NCI-H446 (cell line): ENCODE data around the gene TCL1B.
"Not testable (repeated sequence)": the region's sequence is repeated elsewhere in the genome, so short reads cannot be mapped to it uniquely, and the experiment has no call there.

Experiments
- DNase-seq, 2 experiments: peaks; one replicate each; lab custom pipeline; 2025; lab: John Stamatoyannopoulos, UW

Gene TCL1B, protein sequence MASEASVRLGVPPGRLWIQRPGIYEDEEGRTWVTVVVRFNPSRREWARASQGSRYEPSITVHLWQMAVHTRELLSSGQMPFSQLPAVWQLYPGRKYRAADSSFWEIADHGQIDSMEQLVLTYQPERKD

DNA sequence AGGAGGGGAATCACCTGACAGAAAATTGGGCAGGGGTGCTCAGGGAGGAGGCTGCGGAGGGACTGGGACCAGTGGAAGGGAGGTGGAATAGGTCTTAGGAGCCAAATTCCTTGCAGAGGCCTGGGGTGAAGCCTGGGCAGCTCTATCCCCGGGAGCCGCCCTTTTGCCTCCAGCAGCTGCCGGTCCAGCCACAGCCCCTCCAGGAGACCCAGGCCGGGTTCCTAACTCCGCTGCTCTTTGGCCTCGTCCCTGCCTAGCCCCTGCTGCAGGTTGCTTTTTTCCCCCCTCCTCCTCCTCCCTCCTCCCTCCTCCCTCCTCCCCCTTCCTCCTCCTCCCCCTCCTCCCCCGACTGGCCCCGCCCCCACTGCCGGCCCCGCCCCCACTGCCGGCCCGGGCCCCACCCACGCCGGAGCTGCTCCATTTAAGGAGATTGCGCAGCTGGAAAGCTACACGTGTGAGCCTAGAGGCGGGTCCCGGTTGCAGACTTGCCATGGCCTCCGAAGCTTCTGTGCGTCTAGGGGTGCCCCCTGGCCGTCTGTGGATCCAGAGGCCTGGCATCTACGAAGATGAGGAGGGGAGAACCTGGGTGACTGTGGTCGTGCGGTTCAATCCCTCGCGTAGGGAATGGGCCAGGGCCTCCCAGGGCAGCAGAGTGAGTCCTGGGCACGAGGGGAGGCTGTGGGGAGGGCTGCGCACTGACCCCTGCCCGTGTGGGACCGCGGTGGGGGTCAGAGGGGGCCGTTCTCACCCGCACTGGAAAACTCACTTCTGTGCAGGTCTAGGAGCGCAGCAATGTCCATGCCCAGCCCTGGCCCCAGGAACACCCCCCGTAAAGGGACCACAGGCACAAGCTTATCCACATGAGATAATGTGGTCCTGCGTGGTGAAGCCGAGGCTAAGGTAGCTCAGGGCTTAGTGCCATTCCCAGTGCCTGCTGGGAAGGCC lies at the start of gene TCL1B:
TSS of gene TCL1B (plus strand) at position 449 of the 945 bp plus-strand sequence. CDS start at position 491, 42 bp downstream.
- DNase-seq, result no peak

DNA sequence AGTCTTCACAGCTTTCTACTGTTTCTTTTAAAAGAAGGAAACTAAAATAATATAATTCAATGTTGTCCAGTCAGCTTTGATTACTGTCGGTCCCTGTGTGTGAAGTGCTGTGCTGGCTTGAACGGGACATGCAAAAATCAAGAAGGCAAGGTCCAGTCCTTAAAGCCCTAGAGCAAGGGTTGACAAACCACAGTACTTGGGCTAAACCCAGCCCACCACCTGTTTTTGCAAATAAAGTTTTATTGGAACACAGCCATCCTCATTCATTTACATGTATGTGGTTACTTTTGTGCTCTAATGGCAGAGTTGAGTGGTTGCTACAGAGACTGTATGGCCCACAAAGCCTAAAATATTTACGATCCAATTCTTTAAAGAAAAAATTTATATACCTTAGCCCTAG lies 41.2 kb upstream of the TCL1B start:
- no peak for DNase-seq

DNA sequence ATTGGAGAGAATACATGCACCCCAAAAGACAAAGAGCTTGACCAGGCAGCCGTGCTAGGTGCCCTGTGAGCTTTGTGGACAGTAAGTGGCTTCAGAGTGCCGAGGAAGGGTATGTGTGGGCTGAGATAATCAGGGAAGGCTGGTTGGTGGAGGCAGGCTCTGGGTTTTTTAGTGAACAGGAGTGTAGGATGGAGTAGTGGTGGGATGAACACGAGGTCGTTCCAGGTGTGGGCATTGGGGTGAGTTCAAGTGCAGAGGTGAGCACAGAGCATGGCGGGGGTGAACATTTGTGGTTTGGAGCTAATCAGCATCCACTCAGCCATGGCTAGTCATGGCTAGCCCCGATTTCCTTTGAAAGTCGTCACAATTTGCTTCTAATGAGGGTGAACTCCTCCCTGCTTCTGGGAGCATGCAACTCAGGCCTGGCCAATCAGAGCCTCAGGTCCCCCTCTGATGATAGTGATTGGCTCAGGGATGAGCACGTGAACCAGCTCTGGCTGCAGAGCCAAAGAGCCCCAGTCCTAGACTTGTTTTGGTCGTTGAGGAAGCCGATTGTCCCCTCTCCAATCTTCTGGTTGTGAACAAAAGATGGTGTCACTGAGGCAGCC lies 40.7 kb upstream of the TCL1B start:
- DNase-seq, result no peak

DNA sequence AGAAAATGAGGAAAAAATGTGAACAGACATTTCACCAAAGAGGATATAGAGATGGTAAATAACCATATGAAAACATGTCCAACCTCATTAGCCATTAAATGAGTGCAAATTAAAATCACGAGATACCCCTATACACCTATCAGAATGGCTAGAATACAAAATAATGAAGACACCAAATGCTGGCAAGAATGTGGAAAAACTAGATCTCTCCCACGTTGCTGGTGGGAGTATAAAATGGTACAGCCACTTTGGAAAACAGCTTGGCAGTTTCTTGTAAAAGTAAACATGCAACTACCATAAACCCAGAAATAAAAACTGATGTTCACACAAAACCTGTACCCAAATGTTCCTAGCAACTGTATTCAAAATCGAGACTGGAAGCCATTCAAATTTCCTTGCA lies 38.3 kb upstream of the TCL1B start:
- DNase-seq, result no peak

DNA sequence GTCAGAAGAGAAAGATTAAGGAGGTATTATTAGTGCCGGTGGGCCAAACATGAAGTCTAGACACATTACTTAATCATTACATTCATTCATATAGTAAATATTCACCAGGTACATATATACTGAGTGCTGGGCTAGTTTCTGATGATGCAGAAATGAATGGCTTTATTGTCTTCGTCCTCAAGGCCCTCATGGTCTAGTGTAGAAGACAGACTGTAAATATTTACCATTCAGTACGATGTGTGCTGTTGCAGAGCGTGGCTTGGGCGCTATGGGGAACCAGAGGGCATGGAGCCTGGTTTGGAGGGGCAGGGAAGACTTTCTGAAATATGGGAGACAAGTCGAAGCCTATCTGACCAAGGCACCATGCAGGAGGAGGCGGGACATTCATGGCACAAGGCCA lies 37.0 kb upstream of the TCL1B start:
- DNase-seq, result no peak

DNA sequence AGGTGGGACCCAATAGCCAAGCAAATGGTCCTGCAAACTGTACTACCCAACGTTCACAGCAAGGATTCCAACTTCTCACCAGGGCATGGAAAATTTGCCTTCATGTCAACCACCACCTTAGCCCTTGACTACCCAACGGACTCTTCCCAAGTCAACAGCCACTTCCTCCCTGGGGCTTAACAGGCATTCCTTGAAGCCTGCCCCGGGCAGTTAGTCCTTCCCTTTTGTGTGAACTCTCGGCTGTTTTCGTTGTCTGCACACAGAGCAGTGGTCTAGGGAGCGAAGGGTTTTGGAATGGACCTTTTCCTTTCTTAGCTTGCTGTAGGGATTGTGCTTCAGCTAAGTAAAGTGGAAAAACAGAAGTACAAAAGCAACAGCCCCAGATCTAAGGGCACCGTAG lies 35.2 kb upstream of the TCL1B start:
- DNase-seq, result no peak

DNA sequence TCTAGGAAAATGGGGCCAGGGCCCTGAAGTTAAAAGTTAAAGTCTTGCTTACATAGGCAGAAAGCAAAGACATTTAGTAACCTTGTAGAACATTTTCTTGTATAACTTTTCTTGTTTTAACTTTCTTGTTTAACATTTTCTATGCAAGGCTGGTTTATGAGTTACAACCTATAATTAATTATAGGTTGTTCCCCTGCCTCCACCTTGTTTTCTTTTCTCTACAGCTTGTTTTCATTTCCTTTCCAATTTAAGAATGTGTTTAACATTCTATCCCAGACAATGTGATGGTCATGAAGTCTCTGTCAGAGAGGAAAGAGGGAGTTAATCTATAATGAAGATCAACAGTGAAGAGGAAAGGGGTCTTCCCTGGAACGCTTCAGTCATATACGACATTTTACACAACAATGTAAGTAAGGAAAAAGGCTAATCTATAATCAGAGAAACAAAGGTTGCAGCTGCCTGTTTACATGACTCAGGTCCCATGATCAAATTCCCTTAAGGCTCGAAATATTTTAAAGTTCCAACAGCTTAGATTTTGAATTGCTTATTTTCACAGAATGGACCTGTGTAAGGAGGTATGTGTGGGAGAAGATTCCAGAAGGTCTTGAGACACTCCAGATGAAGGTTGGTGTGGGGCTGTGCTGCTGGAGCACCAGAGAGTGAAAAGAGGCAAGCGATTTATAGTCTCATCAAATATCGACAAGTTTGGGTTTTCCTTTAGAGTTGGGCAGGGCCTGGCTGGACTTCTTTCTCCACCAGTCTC lies 34.2 kb upstream of the TCL1B start:
- DNase-seq, result no peak

DNA sequence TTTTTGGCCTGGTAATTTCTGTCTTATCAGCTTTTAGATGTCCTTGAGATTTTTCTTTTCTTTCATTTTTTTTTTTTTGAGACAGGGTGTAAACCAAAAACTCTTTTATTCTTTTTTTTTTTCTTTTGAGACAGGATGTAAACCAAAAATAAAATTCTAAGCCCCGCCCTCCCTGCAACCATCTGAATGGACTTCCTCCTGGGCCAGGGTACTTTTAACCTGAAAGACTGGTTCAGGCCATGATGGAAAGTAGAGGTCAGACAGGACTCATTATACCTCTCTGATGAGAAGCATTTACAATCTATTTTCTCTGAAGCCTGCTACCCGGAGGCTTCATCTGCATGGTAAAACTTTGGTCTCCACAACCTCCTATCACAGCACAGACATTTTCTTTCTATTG lies 33.5 kb upstream of the TCL1B start:
- no peak for DNase-seq

DNA sequence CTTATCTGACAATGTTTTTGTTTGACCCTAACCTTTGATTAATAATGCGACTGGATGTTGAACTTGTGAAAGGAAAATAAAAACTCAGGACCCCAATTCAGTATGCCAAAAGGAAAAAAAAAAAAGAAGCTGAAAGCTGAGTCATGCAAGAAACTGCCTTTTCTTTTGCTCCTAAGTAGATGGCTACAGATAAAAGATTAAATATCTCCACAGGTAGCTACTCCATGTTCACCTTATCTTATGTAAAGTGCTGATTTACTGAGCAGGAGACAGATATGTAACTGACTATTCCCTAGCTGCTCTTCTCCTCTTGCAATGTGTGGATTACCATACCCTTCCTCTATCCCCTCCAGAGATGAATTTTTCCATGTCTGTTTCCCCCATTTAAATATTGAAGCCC lies 30.8 kb upstream of the TCL1B start:
- DNase-seq, result no peak

DNA sequence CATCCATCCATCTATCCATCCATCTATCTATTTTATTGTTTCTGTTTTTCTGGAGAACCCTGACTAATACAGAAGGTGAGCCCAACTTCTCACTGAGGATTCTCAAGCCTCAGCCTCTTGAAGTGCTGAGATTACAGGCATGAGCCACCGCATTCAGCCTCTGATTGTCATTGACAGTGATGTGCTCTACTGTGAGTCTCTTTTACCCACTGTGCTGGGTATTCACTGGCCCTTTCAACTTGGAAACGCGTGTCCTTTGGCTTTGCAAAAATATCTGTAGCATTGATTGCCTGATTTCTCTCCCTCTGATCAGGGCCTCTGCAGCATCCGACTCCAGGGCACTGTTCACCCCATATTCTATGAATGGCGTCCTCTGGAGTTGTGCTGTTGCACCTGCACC lies 29.6 kb upstream of the TCL1B start:
- DNase-seq, result no peak

DNA sequence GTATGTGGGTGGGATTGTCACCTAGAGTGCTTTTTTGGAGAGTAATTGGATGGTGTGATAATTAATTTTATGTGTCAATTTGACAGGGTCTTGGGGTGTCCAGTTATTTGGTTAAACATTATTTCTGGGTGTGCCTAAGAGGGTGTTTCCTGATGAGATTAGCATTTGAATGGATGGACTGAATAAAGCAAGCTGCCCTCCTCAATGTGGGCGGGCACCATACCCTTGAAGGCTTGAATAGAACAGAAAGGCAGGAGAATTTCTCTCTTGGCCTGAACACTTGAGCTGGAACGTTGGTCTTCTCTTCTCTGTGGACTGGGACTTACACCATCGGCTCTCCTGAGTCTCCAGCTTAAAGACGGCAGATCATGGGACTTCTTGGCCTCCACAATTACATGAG lies 28.8 kb upstream of the TCL1B start:
- DNase-seq, result no peak

DNA sequence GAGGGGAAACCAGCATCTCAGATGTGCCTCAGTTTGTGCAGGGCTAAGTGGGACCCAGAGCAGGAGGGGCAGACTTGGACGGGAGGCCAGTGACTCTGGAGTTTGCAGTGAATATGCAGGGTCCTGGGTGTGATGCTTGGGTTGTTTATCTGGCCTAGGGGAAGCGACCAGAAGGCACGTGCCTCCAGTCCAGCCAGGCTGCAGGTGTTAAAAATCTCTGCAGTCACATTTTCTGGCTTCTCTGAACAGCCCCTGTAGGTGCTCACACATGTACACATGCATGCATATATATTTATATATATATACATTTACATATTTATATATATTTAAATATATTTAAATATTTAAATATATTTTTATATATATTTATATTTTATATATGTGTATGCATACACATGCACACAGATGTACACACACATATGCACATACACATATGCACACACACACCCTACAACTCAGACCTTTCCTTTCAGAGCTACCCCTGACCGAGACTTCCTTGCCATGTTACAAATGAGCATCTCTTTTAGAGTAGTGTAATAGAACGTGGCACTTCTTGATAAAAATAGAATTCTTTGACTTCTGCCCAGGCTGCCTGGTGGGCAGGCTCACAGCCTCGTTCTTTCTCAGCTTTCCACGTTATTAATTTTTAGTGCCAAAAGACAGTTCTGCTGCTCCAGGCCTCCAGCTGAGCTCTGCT lies 26.8 kb upstream of the TCL1B start:
- no peak for DNase-seq

DNA sequence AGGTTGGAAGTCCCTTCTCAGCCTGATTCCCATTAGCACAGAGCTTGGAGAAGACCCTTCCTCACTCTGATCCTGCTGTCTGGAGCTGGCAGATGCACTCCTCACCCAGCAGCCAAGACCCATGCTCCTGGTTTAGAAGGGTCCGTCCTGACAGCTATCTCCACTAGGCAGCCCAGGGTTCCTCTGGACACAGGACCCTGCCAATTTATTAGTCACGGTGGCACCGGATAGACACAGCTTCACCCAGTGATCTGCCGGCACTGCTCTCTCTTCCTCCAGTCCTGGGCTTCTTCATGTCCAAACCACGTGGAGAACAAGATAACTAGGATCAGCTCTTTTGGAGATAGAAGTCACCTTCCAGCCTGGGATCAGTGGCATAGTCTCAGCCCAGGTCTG lies 26.2 kb upstream of the TCL1B start:
- DNase-seq, result no peak

DNA sequence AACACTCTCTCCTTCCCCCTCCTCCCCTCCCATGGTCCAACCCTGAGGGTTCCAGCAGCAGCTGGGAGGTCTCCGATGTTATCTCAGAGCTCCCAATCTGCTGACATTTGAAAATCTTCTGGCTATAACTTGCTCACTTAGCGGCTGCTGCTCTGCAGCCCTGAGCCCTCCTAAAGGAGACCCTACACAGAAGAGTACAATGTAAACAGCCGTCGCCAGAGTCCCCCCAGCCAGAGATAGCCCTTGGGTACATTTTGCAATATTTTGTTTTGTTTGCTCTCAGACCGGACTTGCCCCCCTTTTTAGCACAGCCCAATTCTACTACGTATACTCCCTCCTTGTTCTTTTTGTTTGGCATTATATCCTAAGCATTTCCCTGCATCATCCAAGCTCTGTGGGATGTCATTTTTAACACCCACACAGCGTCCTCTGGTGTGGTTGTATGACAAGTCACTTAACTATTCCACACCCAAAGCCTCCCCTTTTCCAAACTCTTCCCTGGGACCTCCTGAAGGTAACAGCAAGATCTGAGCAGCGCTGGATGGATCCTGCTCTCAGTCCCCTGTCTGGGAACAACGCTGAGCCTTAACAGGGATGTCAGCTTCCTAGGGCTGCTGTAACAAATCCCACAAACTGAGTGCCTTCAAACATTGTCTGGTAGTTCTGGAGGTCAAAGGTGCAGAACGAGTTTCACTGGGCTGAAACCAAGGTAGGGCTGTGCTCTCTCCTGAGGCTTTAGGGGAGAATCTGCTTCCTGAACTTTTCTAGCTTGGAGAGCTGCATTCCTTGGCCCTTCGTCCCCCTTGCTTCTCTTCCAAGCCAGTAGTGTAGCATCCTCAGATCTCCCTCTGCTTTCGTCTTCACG lies 25.3 kb upstream of the TCL1B start:
- DNase-seq, result no peak

DNA sequence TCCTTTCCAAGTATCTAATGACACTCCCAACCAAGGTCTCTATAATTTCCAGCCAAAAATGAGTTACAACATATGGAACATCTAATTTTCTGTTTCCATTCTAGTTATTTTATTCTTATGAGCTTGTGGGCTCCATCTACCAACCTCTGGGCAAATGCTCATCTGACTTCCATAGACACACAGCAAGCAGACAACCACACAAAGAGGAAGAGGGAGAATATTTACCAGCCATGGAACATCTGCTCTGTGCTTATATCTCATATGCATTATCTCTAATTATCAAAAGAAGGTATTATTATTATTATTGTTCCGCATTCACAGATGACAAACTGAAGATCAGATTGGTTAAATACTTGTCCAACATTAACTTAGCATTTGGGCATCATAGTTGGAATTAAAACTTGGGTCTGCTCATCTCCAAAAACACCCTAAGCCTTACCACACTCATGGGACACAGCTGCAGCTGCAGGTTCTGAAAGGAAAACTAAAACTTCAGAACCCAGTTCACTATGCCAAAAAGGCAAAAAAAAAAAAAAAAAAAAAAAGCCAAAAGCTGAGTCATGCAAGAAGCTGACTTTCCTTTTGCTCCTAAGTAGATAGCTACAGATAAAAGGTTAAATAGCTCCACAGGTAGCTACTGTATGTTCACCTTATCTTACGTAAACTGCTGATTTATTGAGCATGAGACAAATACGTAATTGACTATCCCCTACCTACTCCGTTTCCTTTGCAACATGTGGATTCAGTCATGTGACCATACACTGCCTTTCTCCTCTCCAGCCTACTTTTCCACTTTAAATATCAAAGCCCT lies 23.6 kb upstream of the TCL1B start:
- no peak for DNase-seq

DNA sequence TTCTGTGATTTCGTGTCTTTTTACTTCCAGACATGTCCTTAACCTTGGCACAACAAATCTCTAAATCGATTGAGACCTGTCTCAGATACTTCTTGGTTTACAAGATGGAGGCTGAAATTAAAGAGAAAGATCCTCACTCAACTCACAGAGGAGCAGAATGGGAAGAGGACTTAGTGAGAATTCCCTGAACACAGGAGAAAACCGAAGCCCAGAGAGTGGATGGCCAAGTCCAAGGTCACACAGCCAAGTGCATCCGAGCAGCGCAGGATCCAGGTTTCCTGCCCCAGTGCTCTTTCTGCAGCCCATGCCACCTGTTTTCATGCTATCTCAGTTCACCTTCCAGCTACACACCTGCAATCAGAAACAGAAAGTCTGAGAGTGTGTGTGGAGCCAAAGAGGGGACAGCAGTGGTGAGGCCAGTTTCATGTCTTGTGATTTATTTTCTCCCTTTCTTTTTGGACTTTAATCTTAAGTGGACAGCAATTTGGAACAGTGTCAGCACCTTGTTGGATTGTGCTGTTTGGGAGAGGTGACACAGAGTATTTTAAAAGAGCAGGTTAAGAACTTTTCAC lies 22.9 kb upstream of the TCL1B start:
- DNase-seq, result no peak

DNA sequence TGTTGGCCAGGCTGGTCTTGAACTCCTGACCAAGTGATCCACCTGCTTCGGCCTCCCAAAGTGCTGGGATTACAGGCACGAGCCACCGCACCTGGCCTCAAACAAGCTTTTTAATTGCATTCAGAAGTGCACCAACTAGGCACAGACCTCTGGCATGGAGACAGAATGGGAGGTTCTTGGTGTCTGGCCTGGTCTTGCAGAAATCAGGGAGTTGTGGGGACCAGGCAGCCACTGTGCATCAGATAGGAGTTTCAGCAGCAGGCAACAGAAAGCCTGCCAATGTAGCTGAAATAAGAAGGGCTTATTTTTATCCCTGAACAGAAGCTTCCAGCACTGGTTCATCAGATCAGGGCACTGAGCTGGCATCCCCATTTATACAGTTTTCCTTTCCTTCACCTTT lies 22.2 kb upstream of the TCL1B start:
- no peak for DNase-seq

DNA sequence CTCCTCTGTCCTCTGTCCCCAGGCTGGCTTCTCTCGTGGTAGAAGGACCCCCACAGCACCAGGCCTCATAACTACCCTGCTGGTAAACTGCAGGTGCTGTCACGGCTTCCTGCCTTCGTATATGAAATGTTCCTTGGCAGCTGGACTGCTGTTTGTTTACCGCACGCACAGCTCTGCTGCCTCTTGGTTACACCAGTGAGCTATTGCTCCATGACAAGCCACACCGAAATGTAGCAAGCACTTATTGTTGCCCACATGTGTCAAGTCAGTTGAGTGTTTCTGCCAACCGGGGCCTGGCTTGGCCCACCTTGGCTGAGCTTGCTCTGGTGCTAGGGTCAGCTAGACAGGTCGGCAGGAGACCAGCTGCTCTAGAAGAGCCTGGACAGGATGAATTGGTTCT lies 21.7 kb upstream of the TCL1B start:
- DNase-seq, result no peak

DNA sequence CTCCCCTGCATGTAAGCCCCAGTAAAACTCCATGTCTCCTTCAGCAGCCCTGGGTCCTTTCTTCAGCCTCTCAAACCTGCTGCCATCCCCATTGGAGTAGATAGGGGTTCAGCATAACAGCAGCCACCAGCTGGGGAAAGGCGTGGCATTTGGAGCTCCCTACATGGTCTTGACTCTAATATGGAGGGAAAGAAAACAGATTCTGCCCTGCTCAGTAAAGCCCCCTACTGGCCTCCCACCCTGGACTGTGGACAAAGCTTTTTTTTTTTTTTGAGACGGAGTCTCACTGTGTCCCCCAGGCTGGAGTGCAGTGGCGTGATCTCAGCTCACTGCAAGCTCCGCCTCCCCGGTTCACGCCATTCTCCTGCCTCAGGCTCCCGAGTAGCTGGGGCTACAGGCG lies 20.7 kb upstream of the TCL1B start:
- DNase-seq, result not testable (repeated sequence)

DNA sequence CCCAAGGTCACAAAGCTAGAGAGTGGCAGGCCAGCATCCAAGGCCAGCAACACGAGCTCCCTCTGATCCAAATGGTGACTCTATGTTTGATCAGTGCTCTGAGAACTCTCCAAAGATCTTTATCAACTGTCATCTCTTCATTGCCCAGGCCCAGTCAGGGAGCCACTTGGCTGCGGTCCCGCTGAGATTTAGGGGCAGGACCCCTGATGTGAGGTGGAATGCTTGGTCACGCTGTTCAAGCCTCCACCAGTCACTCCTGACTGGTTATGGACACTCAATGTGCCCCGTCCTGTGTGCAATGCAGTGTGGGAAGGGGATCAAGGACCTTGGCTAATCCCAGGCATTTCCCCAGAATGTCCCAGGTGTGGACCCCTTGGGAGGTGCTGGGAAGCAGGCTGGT lies 19.8 kb upstream of the TCL1B start:
- no peak for DNase-seq
